C4-2B (cell line): ENCODE measurements around the gene TNFSF12.

Source experiments
- H3K27ac ChIP-seq: fragments of 450-650 bp; 2 replicates; pipeline ENCODE4 v1.5.1; 2017
- CTCF ChIP-seq: fragments of 450-650 bp; conservative IDR thresholded peaks from 2 replicates; pipeline ENCODE4 v1.5.1; 2017; ENCODE audit warnings: mild to moderate bottlenecking
- ZFX ChIP-seq: fragments of 450-650 bp; IDR thresholded peaks from 2 replicates; pipeline ENCODE4 v1.6.1; 2017

Gene TNFSF12

GRCh38 chr17:7579001-7579833, 30.4 kb downstream of the TNFSF12 start, which contains the start of gene CD68:
CD68 (plus strand) TSS chr17:7579638; CDS start chr17:7579678, 40 bp downstream.
- TF ChIP-seq ZFX (no peak), CTCF (no peak)
- H3K27ac ChIP-seq, result peak within 1 kb of the TSS; percentile 100

DNA sequence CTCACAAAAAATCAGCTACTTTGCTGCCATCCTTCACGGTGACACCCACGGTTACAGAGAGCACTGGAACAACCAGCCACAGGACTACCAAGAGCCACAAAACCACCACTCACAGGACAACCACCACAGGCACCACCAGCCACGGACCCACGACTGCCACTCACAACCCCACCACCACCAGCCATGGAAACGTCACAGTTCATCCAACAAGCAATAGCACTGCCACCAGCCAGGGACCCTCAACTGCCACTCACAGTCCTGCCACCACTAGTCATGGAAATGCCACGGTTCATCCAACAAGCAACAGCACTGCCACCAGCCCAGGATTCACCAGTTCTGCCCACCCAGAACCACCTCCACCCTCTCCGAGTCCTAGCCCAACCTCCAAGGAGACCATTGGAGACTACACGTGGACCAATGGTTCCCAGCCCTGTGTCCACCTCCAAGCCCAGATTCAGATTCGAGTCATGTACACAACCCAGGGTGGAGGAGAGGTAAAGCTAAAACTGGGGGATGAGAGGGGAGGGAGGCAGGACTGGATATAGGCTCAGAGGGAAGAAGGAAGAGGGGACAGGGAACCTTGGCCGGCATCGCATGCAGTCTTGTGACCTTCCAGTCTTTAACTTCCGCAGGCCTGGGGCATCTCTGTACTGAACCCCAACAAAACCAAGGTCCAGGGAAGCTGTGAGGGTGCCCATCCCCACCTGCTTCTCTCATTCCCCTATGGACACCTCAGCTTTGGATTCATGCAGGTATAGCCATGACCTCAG, 31.2 kb downstream of the TNFSF12 start:
- peak overlapping the region; percentile 100 for H3K27ac ChIP-seq
- no peak for TF ChIP-seq ZFX
- no peak for TF ChIP-seq CTCF

DNA sequence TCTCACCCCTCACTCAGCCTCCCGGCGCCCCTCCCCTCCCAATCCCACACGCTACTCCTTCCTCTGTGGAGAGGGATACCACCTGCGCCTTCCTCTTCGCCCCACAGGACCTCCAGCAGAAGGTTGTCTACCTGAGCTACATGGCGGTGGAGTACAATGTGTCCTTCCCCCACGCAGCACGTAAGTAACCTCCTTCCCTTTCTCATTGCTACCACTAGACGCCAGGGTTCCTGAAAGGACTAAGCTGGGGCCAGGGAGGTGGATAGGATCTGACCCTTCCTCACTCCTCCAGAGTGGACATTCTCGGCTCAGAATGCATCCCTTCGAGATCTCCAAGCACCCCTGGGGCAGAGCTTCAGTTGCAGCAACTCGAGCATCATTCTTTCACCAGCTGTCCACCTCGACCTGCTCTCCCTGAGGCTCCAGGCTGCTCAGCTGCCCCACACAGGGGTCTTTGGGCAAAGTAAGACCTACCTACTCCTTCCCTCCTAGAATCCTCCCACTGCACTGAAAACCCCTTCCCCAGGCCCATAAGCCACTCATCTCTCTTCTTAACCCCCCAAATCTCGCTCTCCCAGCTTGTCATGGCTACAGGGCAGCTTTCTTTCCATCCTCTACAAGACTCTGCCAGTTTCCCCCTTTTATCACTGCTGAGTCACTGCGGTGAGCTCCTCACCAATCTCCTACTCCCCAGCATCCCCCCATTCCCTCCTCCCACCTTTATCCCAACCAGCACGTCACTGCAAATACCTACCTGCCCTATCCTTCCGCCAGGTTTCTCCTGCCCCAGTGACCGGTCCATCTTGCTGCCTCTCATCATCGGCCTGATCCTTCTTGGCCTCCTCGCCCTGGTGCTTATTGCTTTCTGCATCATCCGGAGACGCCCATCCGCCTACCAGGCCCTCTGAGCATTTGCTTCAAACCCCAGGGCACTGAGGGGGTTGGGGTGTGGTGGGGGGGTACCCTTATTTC, 32.0 kb downstream of the TNFSF12 start:
- TF ChIP-seq ZFX (no peak), CTCF (no peak)
- H3K27ac ChIP-seq, result peak overlapping the region; percentile 100

DNA sequence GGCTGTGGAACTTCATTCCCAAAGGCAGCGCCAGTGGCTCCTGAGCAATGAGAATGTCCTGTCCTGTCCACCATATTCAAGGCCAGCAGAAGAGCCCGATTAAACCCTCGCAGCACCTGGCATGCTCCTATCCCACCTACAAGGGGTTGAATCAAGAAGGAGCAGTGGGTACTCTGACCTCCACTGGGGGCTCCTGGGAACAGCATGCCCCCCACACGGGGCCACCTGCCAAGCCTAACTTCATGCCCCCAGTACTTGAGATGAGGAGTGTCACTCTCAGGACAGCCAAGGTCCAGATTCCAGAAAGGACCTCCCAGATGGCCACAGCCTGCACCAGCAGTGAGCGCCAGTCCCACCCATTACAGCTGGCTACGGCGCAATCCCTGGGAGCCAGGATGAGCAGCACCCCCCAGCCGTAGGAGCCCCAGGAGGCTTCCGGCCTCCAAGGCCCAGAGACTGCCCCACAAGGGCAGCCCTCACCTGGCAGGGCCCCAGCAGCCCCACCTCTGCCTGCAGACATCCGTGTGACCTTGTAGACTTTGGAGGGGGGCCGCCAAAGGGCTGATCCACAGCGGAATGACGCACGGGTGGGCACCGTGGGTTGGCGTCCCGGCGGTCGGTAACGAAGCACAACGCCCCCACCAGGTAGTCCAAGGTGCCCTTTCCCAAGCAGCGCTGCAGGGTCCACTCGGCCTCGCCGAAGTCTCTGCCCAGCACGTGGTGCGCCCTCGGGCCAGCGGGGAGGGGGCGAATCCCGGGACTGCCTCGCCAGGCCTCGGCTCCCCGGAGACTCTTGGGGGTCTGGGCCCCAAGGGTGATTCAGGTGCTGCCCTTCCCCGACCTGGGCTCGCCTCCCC, 33.8 kb downstream of the TNFSF12 start:
- no peak; the same call in 1 of the 2 replicates for TF ChIP-seq CTCF
- TF ChIP-seq ZFX, result no peak
- H3K27ac ChIP-seq, result peak overlapping the region; percentile 100

- TF ChIP-seq CTCF (no peak), ZFX (peak; percentile 92; the same call in 1 of the 2 replicates)
- peak within 1 kb of the TSS; percentile 100 for H3K27ac ChIP-seq
Measured at GRCh38 chr17:7583253-7584109, 34.6 kb downstream of the TNFSF12 start, which contains the start of gene MPDU1. MPDU1 (plus strand) TSS chr17:7583852; CDS start chr17:7583863, 11 bp downstream.
